Right lobe of liver (tissue), 4 donors: ENCODE results near the gene ARMC2.

Source experiments
- POLR2A ChIP-seq: fragments of 450-650 bp; IDR thresholded peaks from one replicate; pipeline ENCODE4 v1.6.1; 2017; ENCODE audit warnings: antibody characterized with exemption, mild to moderate bottlenecking
- TF ChIP-seq, protein P1 (sequence below), 4 donors: fragments of 200-600 bp in 3 of 4; fragments of 450-650 bp in 1 of 4; IDR thresholded peaks; one replicate each; pipeline versions ENCODE4 v1.5.1 to v1.8.0; 2016 to 2022; ENCODE audit warnings: antibody characterized with exemption in 4 of 4, mild to moderate bottlenecking in 2 of 4
- donor health status: DM: no; HTN: no; CAD: no.
- donor health status: DM: no; HTN: no; CAD: no.
- donor health status: DM: no; HTN: yes; CAD: no.

DNA sequence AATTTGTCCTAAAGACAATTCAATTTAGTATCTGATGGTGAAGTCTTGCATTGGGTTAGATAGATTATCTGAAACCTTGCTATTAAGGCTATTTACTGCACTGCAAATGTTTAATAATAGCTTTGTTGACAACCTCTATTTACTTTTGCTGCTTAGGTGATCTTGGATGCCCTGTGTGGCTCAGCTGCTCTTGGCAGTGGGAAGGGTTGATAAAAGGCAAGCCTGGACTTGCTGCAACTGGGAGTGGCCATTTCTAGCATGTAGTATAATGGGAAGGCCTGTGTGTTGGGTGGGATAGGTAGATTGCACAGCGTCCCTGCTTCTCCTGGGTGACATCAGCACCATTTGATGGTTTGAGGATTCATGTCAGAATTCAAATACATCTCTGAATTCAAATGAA is 49.1 kb downstream of the ARMC2 start:
- TF ChIP-seq POLR2A, result no peak
- TF ChIP-seq, protein P1, sequence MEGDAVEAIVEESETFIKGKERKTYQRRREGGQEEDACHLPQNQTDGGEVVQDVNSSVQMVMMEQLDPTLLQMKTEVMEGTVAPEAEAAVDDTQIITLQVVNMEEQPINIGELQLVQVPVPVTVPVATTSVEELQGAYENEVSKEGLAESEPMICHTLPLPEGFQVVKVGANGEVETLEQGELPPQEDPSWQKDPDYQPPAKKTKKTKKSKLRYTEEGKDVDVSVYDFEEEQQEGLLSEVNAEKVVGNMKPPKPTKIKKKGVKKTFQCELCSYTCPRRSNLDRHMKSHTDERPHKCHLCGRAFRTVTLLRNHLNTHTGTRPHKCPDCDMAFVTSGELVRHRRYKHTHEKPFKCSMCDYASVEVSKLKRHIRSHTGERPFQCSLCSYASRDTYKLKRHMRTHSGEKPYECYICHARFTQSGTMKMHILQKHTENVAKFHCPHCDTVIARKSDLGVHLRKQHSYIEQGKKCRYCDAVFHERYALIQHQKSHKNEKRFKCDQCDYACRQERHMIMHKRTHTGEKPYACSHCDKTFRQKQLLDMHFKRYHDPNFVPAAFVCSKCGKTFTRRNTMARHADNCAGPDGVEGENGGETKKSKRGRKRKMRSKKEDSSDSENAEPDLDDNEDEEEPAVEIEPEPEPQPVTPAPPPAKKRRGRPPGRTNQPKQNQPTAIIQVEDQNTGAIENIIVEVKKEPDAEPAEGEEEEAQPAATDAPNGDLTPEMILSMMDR (IDR thresholded peaks at IDR 0.05), result no peak
